CD4-positive, alpha-beta T cell treated with Interleukin-21 for 1 hour (primary cell): Measurements from ENCODE around the gene PRKCE.
A peak's percentile ranks its signal among the peaks of the same experiment; 100 is the strongest.

Experiments
- DNase-seq: peaks from one replicate; pipeline ENCODE4 v3.0.0-alpha.2; 2020

The PRKCE gene

DNA sequence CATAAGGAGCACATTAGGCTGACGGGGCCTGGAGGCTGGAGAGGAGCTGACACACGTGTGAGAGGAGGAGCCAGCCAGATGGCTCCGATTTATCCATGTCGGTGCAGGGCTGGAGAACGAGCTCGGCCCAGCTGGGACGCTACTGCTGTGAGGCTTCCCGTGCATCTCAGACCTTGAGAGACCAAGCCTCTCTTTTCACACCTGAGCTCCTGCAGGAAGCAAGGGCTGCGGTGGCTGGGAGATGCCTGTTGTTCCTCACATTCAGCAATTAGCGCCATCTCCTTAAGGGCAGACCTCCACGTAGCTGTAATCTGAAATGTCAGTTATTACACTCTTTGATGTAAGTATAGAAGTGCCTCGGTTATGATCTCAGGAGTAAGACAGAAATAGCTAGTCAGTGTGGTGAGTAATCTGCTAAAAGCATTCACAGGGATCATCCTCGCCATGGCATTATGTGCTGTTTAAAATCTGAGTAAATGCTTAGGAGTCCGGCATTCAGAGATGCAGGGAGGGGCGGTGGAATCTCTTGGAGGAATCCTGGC lies 107.9 kb downstream of the PRKCE start:
- no peak for DNase-seq

GRCh38 chr2:45761635-45762034 lies 110.2 kb downstream of the PRKCE start:
- no peak for DNase-seq

GRCh38 chr2:45763255-45763654 lies 111.8 kb downstream of the PRKCE start:
- no peak for DNase-seq

DNA sequence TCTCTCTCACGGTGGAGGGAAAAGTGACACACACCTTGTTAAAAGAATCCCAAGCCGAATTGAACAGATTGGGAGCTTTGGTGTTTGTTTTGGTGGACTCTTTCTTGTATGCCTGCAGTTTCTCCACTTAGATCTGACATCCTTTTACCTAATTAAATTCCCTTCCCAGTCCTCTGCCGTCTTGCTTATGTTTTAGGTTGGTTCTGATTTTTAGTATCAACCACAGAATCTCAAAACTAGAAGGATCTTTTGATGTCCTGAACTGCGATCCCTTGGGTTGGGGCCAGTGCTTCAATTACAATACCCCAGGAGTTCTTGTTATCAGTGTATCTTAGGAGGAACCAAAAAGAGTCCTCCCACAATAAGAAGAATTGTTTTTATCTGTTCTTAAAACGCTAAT lies 112.3 kb downstream of the PRKCE start:
- no peak for DNase-seq

- no peak for DNase-seq
These were observed 113.7 kb downstream of the PRKCE start for GRCh38 chr2:45765007-45765727.

DNA sequence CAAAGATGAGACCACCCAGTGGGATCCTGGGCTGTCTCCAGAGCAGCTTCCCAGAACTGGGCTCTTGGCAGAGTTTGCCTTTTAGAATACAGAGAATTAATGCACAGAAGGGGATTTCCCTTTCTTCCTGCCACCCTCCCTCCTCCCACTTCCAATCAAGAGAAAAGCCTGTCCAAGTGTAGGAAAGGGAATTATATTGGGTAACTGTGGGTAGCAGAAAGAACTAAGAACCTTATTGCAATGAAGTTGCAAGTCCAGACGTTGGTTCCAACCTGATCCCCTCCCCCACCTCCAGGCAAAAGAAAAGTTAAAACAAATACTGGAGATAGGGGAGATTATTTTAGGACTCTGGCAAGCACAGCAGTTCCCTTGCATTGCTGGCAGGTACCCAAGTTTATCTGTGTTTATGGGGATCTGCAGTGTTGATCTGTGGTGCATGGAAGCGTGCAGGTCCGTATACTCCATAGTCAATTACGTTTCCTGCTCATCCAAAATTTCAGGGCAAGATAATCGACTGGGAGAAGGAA lies 114.3 kb downstream of the PRKCE start:
- no peak for DNase-seq

GRCh38 chr2:45768208-45768607 lies 116.7 kb downstream of the PRKCE start:
- DNase-seq, result no peak

DNA sequence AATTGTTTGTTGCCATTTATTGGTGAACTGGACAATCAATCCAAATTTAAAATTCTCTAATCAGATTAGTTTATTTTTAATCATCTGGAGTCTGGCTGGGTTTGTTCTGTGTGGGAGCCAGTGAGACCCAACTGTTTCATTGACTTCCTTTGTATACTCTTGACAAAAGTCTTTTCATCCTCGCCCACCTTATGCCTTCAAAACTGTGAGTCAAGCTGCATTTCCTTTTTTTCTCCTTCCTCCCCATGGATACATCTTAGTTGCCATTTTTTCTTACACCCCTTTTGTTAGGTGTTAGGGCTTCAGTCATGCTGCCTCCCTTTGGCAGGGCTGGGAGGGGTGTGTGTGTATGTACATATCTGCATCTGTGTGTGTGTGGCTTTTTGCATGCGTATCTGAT lies 117.6 kb downstream of the PRKCE start:
- no peak for DNase-seq

GRCh38 chr2:45769854-45770576 lies 118.5 kb downstream of the PRKCE start:
- DNase-seq, result no peak

- DNase-seq, result no peak
These were observed 119.3 kb downstream of the PRKCE start for GRCh38 chr2:45770811-45771210.

GRCh38 chr2:45771261-45771660 lies 119.8 kb downstream of the PRKCE start:
- peak; percentile 17 for DNase-seq

- no peak for DNase-seq
These were observed 120.6 kb downstream of the PRKCE start for GRCh38 chr2:45772038-45772437.

GRCh38 chr2:45773909-45774308 lies 122.4 kb downstream of the PRKCE start:
- DNase-seq, result no peak

DNA sequence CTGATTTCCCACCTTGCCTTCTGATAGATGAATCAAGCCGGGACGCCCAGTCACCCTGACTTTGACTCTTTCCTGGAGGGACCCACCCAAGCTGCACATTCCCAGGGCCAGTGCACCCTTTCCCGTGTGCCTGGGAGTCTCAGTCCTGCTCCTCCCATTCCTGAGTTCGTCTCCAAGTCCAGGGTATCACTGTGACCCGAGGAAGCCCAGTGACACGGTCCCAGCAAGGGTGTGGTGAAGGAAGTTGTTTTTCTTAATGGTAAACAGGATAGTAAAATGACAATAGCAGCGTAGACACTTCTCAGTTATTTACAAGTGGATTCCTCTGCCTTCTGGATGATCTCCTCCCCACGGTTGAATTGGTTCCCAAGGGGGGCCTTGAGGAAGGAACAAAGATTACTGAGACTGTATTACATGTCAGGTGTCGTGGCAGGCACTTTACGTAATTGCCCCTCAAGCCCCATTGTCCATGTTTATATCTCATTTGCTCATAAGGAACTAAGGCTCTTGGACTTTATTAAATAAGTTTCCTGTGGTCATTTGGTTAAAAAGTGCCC lies 123.3 kb downstream of the PRKCE start:
- no peak for DNase-seq

- DNase-seq, result no peak
These were observed 124.9 kb downstream of the PRKCE start for GRCh38 chr2:45776160-45776955.

GRCh38 chr2:45777996-45778719 lies 126.7 kb downstream of the PRKCE start:
- no peak for DNase-seq

DNA sequence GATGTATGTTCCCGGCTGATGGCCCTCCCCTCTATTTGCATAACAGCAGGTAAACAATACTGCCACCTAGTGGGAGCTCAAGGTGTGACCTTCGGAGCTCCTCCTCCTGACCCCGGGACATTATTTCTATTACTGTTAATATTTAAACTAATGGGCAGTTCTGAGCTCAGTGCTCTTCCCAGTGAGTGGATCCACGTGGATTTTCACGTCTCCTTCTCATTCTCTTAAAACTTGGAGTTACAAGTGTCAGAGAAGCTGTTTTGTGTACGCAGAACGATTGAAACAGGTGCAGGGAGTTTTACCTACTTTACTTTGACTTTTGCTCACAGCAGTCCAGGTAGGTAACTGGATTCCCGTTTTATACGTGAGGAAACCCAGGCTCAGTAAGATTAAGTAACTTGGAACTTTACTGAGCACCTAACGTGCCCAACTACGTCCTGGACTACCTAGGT lies 127.3 kb downstream of the PRKCE start:
- peak; percentile 80 for DNase-seq

DNA sequence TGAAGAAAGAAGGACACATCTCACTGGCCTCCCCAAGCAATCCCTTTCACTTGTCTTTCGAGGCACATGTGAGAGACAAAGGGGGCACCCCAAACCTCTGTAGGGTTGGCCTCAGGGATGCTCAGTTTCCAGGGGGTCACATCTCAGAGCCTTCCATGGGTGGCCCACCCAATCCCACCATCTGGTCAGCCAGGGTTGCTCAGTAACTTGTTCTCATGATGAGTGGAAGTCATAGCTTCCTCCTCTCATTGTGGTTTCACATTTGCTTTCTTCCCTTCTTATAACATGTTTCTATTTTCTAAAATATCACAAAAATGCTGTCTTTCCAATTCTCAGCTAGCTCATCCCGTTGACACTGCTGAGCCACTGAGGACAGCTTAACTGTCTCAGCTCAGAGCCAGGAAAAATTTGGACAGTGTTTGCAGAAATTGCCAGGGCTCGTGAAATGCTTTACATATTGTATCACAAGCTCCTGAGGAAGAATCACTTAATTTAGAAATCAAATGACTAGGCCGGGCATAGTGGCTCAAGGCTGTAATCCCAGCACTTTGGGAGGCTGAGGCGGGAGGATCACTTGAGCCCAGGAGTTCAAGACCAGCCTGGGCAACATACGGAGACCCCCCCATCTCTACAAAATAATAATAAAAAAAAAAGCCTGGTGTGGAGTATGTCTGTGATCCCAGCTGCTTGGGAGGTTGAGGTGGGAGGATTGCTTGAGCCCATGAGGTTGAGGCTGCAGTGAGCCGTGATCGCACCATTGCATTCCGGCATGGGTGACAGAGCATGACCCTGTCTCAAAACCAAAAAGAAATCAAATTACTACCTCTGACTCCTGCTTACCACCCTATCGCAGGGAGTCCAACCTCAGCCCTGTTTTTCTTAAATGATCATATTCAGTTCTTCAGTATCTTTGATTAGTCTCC lies 129.3 kb downstream of the PRKCE start:
- DNase-seq, result no peak

DNA sequence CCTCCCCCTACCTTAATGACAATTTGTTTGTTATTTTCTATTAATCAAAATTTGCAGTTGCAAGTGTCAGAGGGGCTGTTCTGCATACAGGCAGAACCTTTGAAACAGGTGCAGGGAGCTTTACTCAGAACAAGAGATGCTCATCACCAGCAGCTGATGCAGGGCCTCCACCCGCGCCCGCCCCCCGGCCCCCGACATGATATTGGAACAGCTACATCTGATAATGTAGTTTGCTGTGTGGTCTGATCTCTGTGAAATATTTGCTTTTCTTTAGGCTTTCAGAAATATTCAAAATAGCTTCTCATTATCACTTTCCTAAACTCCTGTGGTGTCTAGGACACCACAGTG lies 130.0 kb downstream of the PRKCE start:
- DNase-seq, result no peak

DNA sequence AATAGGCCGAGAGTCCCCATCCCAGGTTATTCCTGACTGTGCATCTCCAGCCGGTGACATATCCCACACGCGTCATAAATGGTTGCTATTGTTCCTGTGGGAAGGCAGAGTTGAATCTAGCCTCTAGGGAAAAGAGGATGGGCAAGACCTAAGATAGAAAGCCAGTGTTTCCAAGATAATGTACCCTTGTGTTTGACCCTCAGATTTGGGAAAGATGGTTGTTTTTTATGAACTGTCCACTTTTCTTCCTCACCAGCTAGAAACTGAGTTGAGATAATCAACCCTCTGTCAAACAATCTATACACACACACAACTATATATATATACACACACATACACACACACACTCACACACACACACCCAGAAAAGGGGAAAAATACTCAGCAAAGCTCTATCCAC lies 131.0 kb downstream of the PRKCE start:
- no peak for DNase-seq

- no peak for DNase-seq
These were observed 131.5 kb downstream of the PRKCE start for GRCh38 chr2:45782986-45783385.
